ENCODE data around the gene CTCFL. TPM values are rescaled to one million over a fixed set of nuclear protein-coding genes. Genes with fewer than 3 reads are reported as not detected.

The CTCFL gene
- total RNA-seq, 2 experiments from 2014 or later = not detected

GRCh38 chr20:57483287-57484050, 41.5 kb downstream of the CTCFL start:
- H3K27ac Mint-ChIP-seq = no peak overlapping the region
- H3K4me3 Mint-ChIP-seq = no peak overlapping the region
- no peak for ATAC-seq (ENCODE audit: low read depth)
- H3K4me1 Mint-ChIP-seq = peaks cover 15% of the 10 kb centered on the region
- no peaks in the 10 kb centered on the region for H3K9me3 Mint-ChIP-seq
- peak; percentile 3 for DNase-seq
- peaks cover 1% of the 10 kb centered on the region for H3K36me3 Mint-ChIP-seq
- POLR2A ChIA-PET = no interaction called here
- peaks cover 11% of the 10 kb centered on the region for H3K27me3 Mint-ChIP-seq

- Mint-ChIP-seq H3K27ac (no peak overlapping the region), H3K4me3 (no peak overlapping the region), H3K4me1 (peaks cover 15% of the 10 kb centered on the region), H3K27me3 (peaks cover 12% of the 10 kb centered on the region), H3K9me3 (no peaks in the 10 kb centered on the region), H3K36me3 (peaks cover 1% of the 10 kb centered on the region)
- ATAC-seq (ENCODE audit: low read depth) (no peak), DNase-seq (no peak)
- POLR2A ChIA-PET = no interaction called here
Observed at GRCh38 chr20:57482796-57483195, 42.1 kb downstream of the CTCFL start.

GRCh38 chr20:57482148-57482547, 42.8 kb downstream of the CTCFL start:
- Mint-ChIP-seq H3K9me3 (no peaks in the 10 kb centered on the region), H3K4me1 (peaks cover 15% of the 10 kb centered on the region), H3K36me3 (peaks cover 1% of the 10 kb centered on the region), H3K27me3 (peaks cover 18% of the 10 kb centered on the region), H3K4me3 (no peak overlapping the region), H3K27ac (no peak overlapping the region)
- POLR2A ChIA-PET = interaction anchor here (0.9 kb wide), 1 partner anchor 9 kb away, joined by 3 read pairs; no protein-coding TSS in a partner anchor
- peak; percentile 14 for DNase-seq
- ATAC-seq (ENCODE audit: low read depth) = no peak

- ATAC-seq (ENCODE audit: low read depth) (peak; percentile 55), DNase-seq (peak; percentile 47)
- Mint-ChIP-seq H3K36me3 (peaks cover 1% of the 10 kb centered on the region), H3K4me1 (peaks cover 16% of the 10 kb centered on the region), H3K4me3 (peak overlapping the region; percentile 69), H3K27ac (peak overlapping the region; percentile 30), H3K9me3 (no peaks in the 10 kb centered on the region), H3K27me3 (peaks cover 16% of the 10 kb centered on the region)
- POLR2A ChIA-PET = interaction anchor here (0.9 to 1.7 kb wide), 3 partner anchors 8 to 91 kb away, joined by 3 to 9 read pairs (median 6); partner anchors contain the start of gene RBM38
Observed at GRCh38 chr20:57481281-57481711, 43.6 kb downstream of the CTCFL start.

- POLR2A ChIA-PET = interaction anchor here (1.4 to 1.7 kb wide), 2 partner anchors 83 to 90 kb away, joined by 6 to 9 read pairs; partner anchors contain the start of gene RBM38
- Mint-ChIP-seq H3K4me1 (peaks cover 22% of the 10 kb centered on the region), H3K9me3 (no peaks in the 10 kb centered on the region), H3K4me3 (no peak overlapping the region), H3K36me3 (peaks cover 1% of the 10 kb centered on the region), H3K27me3 (peaks cover 13% of the 10 kb centered on the region), H3K27ac (no peak overlapping the region)
- ATAC-seq (ENCODE audit: low read depth) (peak; percentile 23), DNase-seq (peak; percentile 29)
Observed at GRCh38 chr20:57480444-57481160, 44.3 kb downstream of the CTCFL start.

- POLR2A ChIA-PET = interaction anchor here (1.2 kb wide), 1 partner anchor 81 kb away, joined by 4 read pairs; no protein-coding TSS in a partner anchor
- ATAC-seq (ENCODE audit: low read depth) = no peak
Observed at GRCh38 chr20:57479196-57479595, 45.7 kb downstream of the CTCFL start.

GRCh38 chr20:57478176-57478575, 46.8 kb downstream of the CTCFL start:
- peaks cover 36% of the 10 kb centered on the region for H3K4me1 Mint-ChIP-seq
- H3K36me3 Mint-ChIP-seq = no peaks in the 10 kb centered on the region
- POLR2A ChIA-PET = no interaction called here
- no peak for DNase-seq
- no peak overlapping the region for H3K4me3 Mint-ChIP-seq
- no peak for ATAC-seq (ENCODE audit: low read depth)
- no peaks in the 10 kb centered on the region for H3K9me3 Mint-ChIP-seq
- H3K27me3 Mint-ChIP-seq = peaks cover 10% of the 10 kb centered on the region
- H3K27ac Mint-ChIP-seq = no peak overlapping the region

More at GRCh38 chr20:57479196-57479595, 45.7 kb downstream of the CTCFL start:
- no peaks in the 10 kb centered on the region for H3K9me3 Mint-ChIP-seq
- H3K27me3 Mint-ChIP-seq = peaks cover 10% of the 10 kb centered on the region
- no peaks in the 10 kb centered on the region for H3K36me3 Mint-ChIP-seq
- H3K27ac Mint-ChIP-seq = no peak overlapping the region
- no peak overlapping the region for H3K4me3 Mint-ChIP-seq
- peaks cover 26% of the 10 kb centered on the region for H3K4me1 Mint-ChIP-seq
- peak; percentile 13 for DNase-seq

- H3K36me3 Mint-ChIP-seq = no peaks in the 10 kb centered on the region
- peaks cover 40% of the 10 kb centered on the region for H3K4me1 Mint-ChIP-seq
- no peak overlapping the region for H3K4me3 Mint-ChIP-seq
- DNase-seq (no peak), ATAC-seq (ENCODE audit: low read depth) (no peak)
- peaks cover 10% of the 10 kb centered on the region for H3K27me3 Mint-ChIP-seq
- no peak overlapping the region for H3K27ac Mint-ChIP-seq
- H3K9me3 Mint-ChIP-seq = no peaks in the 10 kb centered on the region
- POLR2A ChIA-PET = no interaction called here
Observed at GRCh38 chr20:57476641-57477461, 48.1 kb downstream of the CTCFL start.

GRCh38 chr20:57476084-57476526, 48.8 kb downstream of the CTCFL start:
- H3K27me3 Mint-ChIP-seq = peaks cover 10% of the 10 kb centered on the region
- POLR2A ChIA-PET = no interaction called here
- ATAC-seq (ENCODE audit: low read depth) = peak; percentile 35
- H3K4me1 Mint-ChIP-seq = peaks cover 33% of the 10 kb centered on the region
- DNase-seq = no peak
- no peaks in the 10 kb centered on the region for H3K36me3 Mint-ChIP-seq
- H3K27ac Mint-ChIP-seq = no peak overlapping the region
- H3K9me3 Mint-ChIP-seq = no peaks in the 10 kb centered on the region
- H3K4me3 Mint-ChIP-seq = peak overlapping the region; percentile 32

GRCh38 chr20:57475388-57476083, 49.4 kb downstream of the CTCFL start:
- DNase-seq (no peak), ATAC-seq (ENCODE audit: low read depth) (no peak)
- no peaks in the 10 kb centered on the region for H3K36me3 Mint-ChIP-seq
- H3K4me1 Mint-ChIP-seq = peaks cover 27% of the 10 kb centered on the region
- H3K9me3 Mint-ChIP-seq = no peaks in the 10 kb centered on the region
- H3K27me3 Mint-ChIP-seq = peaks cover 10% of the 10 kb centered on the region
- POLR2A ChIA-PET = no interaction called here
- H3K4me3 Mint-ChIP-seq = peak overlapping the region; percentile 32
- H3K27ac Mint-ChIP-seq = no peak overlapping the region

- POLR2A ChIA-PET = interaction anchor here (2.1 kb wide), 1 partner anchor 77 kb away, joined by 13 read pairs; no protein-coding TSS in a partner anchor
- no peak for ATAC-seq (ENCODE audit: low read depth)
- H3K27ac Mint-ChIP-seq = no peak overlapping the region
- H3K4me1 Mint-ChIP-seq = peaks cover 26% of the 10 kb centered on the region
- H3K4me3 Mint-ChIP-seq = no peak overlapping the region
- H3K36me3 Mint-ChIP-seq = no peaks in the 10 kb centered on the region
- no peak for DNase-seq
- no peaks in the 10 kb centered on the region for H3K9me3 Mint-ChIP-seq
- H3K27me3 Mint-ChIP-seq = peaks cover 10% of the 10 kb centered on the region
Observed at GRCh38 chr20:57474816-57475215, 50.1 kb downstream of the CTCFL start.

- Mint-ChIP-seq H3K9me3 (no peaks in the 10 kb centered on the region), H3K4me1 (peaks cover 26% of the 10 kb centered on the region), H3K27me3 (peaks cover 9% of the 10 kb centered on the region), H3K36me3 (no peaks in the 10 kb centered on the region), H3K27ac (no peak overlapping the region), H3K4me3 (no peak overlapping the region)
- POLR2A ChIA-PET = interaction anchor here (1.1 to 2.1 kb wide), 3 partner anchors 56 to 82 kb away, joined by 3 to 13 read pairs (median 7); no protein-coding TSS in a partner anchor
- DNase-seq (no peak), ATAC-seq (ENCODE audit: low read depth) (no peak)
Observed at GRCh38 chr20:57474205-57474604, 50.7 kb downstream of the CTCFL start.
